SHP77 (cell line): Measurements from ENCODE around the gene TNRC6C.
"Not testable (repeated sequence)": the region's sequence is repeated elsewhere in the genome, so short reads cannot be mapped to it uniquely, and the experiment has no call there.

Experiments used
- DNase-seq, 2 experiments: peaks; one replicate each; lab custom pipeline; 2025; lab: John Stamatoyannopoulos, UW

Gene TNRC6C

DNA sequence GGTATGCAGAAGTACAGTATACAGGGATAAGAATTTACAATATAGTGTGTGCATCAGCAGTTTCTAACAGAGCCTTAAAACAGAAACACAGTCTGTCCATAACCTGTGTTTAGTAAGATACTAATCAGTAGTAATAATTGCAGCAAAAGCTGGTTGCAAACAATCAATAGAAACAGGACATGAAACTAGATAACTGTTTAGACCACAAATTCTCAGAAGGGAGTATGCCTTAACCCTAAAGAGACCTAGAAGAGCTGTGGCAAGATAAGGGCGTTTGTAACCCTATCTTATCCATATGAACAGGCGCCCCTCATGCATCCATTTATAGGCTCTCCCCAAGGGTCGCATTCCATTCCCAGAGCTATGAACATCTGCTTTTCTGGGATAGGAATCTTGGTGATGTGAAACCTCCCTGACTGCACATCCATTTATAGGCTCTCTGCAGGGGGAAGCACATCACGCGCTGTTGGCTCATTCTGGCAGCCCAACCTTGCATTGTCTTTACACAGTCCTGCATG, 123.9 kb downstream of the TNRC6C start:
- DNase-seq = not testable (repeated sequence)

- DNase-seq = peak; percentile 88 to 95
These were observed 124.5 kb downstream of the TNRC6C start for GRCh38 chr17:78082988-78083387.

GRCh38 chr17:78086740-78087139, 128.2 kb downstream of the TNRC6C start:
- no peak for DNase-seq

- DNase-seq = no peak
These were observed 130.0 kb downstream of the TNRC6C start for GRCh38 chr17:78088529-78088928.

DNA sequence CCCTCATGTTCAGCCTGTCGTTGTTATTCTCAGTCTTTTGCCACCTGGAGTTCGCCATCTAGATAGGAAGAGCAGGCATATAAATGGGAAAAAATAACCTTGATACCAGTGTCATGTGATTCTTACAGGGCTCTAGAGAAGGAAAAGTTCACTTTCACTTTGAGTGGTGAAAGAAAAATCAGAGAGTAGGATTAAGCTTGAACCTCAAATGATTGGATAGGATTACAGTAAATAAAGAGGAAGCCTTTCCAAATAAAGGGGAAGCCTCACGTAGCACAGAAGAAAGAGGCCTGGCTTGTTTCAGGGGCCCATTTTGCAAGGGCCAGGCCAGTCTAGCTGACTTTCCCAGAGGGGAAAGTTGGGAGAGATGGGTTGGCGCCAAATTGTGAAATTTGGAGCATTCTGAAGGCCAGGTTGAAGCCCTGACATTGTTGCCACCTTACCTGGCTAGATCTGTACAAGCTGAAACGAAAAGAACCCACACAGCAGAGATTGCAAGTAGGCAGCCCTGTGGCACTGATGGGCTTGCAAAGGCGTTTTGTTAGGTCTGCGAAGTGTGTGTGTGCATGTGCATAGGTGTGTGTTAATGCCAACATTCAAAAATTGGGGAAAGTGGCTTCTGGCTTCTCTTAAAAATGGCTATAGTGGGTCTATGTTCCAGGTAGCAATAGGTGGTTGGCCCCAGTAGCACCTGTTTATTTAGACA, 131.2 kb downstream of the TNRC6C start:
- no peak for DNase-seq

DNA sequence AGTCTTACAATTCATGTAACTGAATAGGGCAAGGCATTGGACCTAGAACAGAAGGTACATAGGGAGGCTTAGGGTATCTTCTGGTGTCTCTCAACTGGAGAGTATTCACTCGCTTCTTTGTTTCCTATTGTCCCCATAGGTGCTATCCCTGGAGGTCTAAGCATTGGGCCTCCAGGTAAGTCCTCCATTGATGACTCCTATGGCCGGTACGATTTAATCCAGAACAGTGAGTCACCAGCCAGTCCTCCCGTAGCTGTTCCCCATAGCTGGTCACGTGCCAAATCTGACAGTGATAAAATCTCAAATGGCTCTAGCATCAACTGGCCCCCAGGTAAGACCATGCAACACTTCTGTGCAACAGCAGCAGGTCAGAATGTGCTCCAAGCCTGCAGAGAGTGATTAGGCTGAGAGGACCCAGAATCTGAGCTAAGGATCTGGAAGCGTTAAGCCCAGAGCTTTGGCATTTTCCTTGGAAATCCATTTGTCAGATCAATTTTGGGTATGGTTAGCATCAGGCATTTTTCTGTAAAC, 134.4 kb downstream of the TNRC6C start:
- DNase-seq = no peak

GRCh38 chr17:78095035-78095434, 136.5 kb downstream of the TNRC6C start:
- DNase-seq = no peak

DNA sequence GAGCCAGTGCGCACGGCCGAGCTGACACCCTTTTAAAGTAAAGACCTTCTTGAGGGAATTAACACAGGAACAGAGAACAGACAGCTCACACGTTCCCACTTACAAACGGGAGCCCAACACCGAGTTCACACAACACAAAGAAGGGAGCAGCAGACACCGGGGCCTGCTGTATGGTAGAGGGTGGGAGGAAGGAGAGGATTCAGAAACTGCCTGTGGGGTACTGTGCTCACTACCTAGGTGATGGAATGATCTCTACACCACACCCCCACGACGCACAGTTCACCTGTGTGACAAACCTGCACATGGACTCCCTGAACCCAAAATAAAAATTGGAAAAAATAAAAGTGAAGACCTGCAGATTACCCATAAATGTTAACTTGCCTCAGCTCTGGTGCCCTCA, 137.6 kb downstream of the TNRC6C start:
- DNase-seq = no peak

DNA sequence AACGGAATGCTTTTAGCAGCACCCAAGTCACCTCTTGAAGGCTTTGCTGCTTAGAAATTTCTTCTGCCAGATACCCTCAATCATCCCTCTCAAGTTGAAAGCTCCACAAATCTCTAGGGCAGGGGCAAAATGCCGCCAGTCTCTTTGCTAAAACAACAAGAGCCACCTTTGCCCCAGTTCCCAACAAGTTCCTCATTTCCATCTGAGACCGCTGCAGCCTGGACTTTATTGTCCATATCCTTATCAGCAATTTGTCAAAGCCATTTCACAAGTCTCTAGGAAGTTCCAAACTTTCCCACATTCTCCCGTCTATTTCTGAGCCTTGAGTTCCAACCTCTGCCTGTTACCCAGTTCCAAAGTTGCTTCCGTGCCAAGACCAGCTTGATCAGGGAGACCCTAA, 142.6 kb downstream of the TNRC6C start:
- DNase-seq = no peak

GRCh38 chr17:78101542-78101941, 143.0 kb downstream of the TNRC6C start:
- no peak for DNase-seq

DNA sequence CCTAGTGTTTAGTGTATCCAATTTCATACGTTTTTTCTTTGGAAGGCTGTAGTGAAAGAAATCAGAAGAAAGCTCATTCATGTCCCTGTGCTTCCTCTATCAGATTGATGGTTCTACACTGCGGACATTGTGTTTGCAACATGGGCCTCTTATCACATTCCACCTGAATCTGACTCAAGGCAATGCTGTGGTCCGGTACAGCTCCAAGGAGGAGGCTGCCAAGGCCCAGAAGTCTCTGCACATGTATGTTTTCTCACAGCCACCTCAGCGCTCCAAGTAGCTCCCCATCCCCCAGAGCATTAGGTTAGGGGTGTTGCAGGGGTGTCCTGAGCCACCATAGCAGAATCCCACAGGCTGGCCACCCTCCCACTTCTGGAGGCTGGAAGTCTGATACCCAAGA, 144.8 kb downstream of the TNRC6C start:
- no peak for DNase-seq

DNA sequence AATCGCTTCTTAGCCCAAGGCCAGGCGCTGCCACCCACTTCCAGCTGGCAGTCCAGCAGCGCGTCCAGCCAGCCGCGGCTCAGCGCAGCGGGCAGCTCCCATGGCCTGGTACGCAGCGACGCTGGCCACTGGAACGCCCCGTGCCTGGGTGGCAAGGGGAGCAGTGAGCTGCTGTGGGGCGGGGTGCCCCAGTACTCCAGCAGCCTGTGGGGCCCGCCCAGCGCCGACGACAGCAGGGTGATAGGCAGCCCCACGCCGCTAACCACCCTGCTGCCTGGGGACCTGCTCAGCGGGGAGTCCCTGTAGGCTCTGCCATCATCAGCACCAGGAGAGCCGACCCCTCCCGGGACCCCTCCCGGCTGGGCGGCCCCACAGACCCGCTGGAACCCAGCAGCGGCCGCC, 146.0 kb downstream of the TNRC6C start:
- DNase-seq = no peak

GRCh38 chr17:78105101-78105500, 146.6 kb downstream of the TNRC6C start:
- no peak for DNase-seq

DNA sequence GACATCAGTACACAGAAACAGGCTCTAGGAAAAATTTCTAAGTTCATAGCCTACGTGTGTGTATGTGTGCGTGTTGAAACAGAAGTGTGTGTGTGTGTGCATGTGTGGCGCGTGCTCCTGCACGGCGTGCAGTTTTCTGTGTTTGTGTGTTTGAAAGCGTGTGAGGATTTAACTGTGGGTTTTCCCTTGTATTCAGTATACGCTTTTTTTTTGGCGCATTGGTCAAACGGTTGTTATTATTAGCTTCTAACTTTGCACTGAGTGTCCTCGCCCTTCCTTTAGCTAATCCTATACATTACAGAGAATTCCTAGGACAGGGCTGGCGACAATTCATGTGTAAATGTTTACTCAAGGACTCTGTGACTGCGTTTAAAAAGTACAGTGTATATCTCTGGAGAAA, 147.0 kb downstream of the TNRC6C start:
- DNase-seq = no peak

GRCh38 chr17:78106211-78106610, 147.7 kb downstream of the TNRC6C start:
- no peak for DNase-seq

DNA sequence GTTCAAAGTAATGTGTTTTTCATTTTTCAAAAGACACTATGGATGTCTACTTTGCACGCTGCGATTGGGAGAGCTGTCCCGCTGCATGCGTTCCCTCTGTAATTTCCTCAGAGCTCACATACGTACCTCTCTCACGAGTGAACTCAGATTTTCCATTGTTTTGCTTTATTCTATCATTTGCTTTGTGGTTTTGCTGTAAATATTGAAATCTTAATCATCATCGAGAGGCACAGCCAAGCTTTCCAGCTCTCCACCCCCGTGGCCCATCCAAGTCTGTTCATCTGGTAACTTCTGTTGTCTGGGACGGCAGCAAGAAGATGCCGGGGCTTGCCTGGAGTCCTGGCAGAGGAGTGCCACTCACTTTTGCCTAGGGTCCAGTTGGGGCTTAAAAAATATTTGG, 149.0 kb downstream of the TNRC6C start:
- no peak for DNase-seq

GRCh38 chr17:78107976-78108725, 149.6 kb downstream of the TNRC6C start:
- DNase-seq = no peak

DNA sequence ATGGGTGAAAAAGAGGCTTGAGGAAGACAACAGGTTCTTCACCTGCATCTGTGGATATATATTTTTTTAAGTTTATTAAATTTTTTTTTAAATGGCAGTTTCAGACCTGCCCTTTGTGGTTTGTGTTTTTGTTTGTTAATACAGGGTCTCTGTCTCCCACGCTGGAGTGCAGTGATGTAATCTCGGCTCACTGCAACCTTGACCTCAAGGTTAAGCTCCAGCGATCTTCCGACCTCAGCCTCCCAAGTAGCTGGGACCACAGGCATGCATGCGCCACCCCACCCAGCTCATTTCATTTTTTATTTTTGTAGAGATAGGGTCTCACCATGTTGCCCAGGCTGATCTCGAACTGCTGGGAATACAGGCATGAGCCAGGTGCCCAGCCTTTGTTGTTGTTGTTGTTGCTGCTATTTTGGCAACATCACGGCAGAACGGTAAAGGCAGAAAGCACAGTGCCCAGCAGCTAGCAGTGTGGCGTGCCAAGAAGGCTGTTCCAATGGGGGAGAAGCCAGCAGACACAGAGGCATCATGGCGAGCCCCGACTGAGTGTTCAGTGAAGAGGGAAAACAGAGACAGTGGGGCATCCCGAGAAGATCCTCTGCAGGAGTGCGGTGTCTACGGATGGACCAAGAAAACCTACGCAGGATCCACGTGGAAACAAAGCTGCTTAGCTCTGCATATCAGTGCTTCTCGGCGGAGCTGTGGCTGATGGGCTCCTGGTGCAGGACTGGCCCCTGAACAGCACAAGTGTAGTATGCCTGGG, 150.4 kb downstream of the TNRC6C start:
- DNase-seq = no peak

- DNase-seq = no peak
These were observed 150.9 kb downstream of the TNRC6C start for GRCh38 chr17:78109489-78109761.

DNA sequence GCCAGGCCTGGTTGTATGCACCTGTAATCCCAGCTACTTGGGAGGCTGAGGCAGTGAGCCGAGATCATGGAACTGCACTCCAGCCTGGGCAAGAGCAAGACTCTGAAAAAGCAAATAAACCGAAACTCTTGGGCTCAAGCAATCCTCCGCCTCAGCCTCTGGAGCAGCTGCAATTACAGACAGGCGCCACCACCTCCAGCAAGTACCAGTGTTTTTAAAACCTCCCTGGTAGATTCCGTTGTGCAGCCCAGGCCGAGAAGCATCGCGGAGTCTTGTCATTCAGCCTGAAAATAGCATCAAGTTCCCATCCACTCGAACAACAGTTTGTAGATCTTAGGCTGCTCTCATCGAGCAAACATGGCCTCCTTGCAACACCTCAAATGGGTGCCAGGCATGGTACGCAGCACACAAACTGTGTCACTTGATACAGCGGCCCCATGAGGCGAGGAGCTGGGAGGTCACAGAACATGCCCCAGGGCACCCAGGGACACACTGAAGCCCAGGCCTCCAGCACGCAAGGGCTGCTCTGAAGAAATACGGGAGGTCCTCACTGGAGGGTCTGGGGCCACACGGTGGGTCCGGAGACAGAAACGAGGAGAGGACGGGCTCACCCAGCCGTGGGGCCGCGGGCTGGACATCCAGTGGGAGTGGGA, 152.0 kb downstream of the TNRC6C start:
- DNase-seq = no peak

- DNase-seq = no peak
These were observed 152.7 kb downstream of the TNRC6C start for GRCh38 chr17:78111016-78111726.
